Keratinocyte (primary cell): Measurements from ENCODE around the gene VPS13C. TPM values are rescaled to one million over a fixed set of nuclear protein-coding genes. Genes with fewer than 3 reads are reported as not detected.

Source experiments
- DNase-seq: peaks from one replicate; pipeline ENCODE4 v3.0.0-alpha.2; 2011; ENCODE audit warnings: low read depth, missing footprints, low spot score
- FAIRE-seq: peaks from 2 replicates; lab custom pipeline; 2011; peaks lifted over from hg19 to GRCh38; lab: Jason Lieb, UNC
- H2AFZ ChIP-seq: 2 replicates; pipeline ENCODE4 v1.6.0; 2012; ENCODE audit warnings: low read length, control low read depth, inconsistent platforms; ENCODE audit not compliant: control insufficient read depth
- H3K27ac ChIP-seq: 2 replicates; pipeline ENCODE4 v1.5.1; 2011; ENCODE audit warnings: low read length; ENCODE audit not compliant: control insufficient read depth, insufficient read depth
- H3K27me3 ChIP-seq: 3 replicates; pipeline ENCODE4 v1.6.0; 2011; ENCODE audit warnings: low read length; ENCODE audit not compliant: control insufficient read depth, insufficient read depth; ENCODE audit errors: extremely low read depth
- H3K36me3 ChIP-seq, 2 experiments: 2 replicates in 1 of 2; 3 replicates in 1 of 2; pipeline ENCODE4 v1.5.1; 2011; ENCODE audit warnings: low read length in 2 of 2, mild to moderate bottlenecking in 1 of 2; ENCODE audit not compliant: control insufficient read depth in 2 of 2, insufficient read depth in 2 of 2; ENCODE audit errors: extremely low read depth in 1 of 2
- H3K4me1 ChIP-seq: 3 replicates; pipeline ENCODE4 v1.5.1; 2011; ENCODE audit warnings: low read length; ENCODE audit not compliant: control insufficient read depth, insufficient read depth; ENCODE audit errors: extremely low read depth
- H3K4me2 ChIP-seq: 3 replicates; pipeline ENCODE4 v1.6.0; 2011; ENCODE audit warnings: low read depth, low read length; ENCODE audit not compliant: control insufficient read depth, insufficient read depth; ENCODE audit errors: extremely low read depth
- H3K4me3 ChIP-seq, 3 experiments: fragments of 200-600 bp in 1 of 3; sonication (generic) in 1 of 3; 2 replicates in 2 of 3; 3 replicates in 1 of 3; pipeline ENCODE4 v1.5.1; 2011 to 2016; ENCODE audit warnings: low read length in 3 of 3, mild to moderate bottlenecking in 3 of 3, control low read depth in 2 of 3, inconsistent platforms in 1 of 3, low read depth in 1 of 3, mixed read lengths in 1 of 3, mixed run types in 1 of 3, moderate library complexity in 1 of 3; ENCODE audit not compliant: control insufficient read depth in 2 of 3, insufficient read depth in 2 of 3; ENCODE audit errors: extremely low read depth in 1 of 3
- H3K79me2 ChIP-seq: 2 replicates; pipeline ENCODE4 v1.6.0; 2012; ENCODE audit warnings: low read length; ENCODE audit not compliant: control insufficient read depth, insufficient read depth
- H3K9ac ChIP-seq: 3 replicates; pipeline ENCODE4 v1.6.0; 2011; ENCODE audit warnings: low read length; ENCODE audit not compliant: control insufficient read depth, insufficient read depth; ENCODE audit errors: extremely low read depth
- H3K9me1 ChIP-seq: 3 replicates; pipeline ENCODE4 v1.6.0; 2011; ENCODE audit warnings: low read length; ENCODE audit not compliant: control insufficient read depth, insufficient read depth; ENCODE audit errors: extremely low read depth
- H3K9me3 ChIP-seq: 2 replicates; pipeline ENCODE4 v1.5.1; 2012; ENCODE audit warnings: low read depth, low read length; ENCODE audit not compliant: control insufficient read depth
- H4K20me1 ChIP-seq: 3 replicates; pipeline ENCODE4 v1.6.0; 2011; ENCODE audit warnings: low read length; ENCODE audit not compliant: control insufficient read depth, insufficient read depth; ENCODE audit errors: extremely low read depth
- CTCF ChIP-seq, 3 experiments: IDR thresholded peaks in 1 of 3; conservative IDR thresholded peaks in 1 of 3; optimal IDR thresholded peaks in 1 of 3; 2 replicates in 2 of 3; 3 replicates in 1 of 3; pipeline versions ENCODE3 to v1.5.1; 2011; ENCODE audit warnings: low read length in 3 of 3, mild to moderate bottlenecking in 3 of 3, moderate library complexity in 2 of 3, control low read depth in 1 of 3, inconsistent platforms in 1 of 3; ENCODE audit not compliant: insufficient read depth in 2 of 3; ENCODE audit errors: extremely low read depth in 1 of 3
- EZH2 ChIP-seq: IDR thresholded peaks from one replicate; pipeline ENCODE4 v1.6.1; 2012; ENCODE audit warnings: inconsistent platforms, mild to moderate bottlenecking, low read length, moderate library complexity
- dilution Hi-C: fragments of 300-500 bp; cut with MboI; formaldehyde crosslinking; loops from one replicate; pipeline ENCODE4 v1.7.0; 2020; ENCODE audit warnings: low sequenced_read_pairs; ENCODE audit not compliant: extremely low pct_ligation_motif_present
- polyA plus RNA-seq, 5 experiments: library from polyadenylated mRNA; depleted of rRNA in 3 of 5; stranded (reverse) in 3 of 5; stranded (forward) in 1 of 5; unstranded in 1 of 5; fragments of >200 nt; gene quantifications; 1 replicate in 1 of 5; 2 replicates in 3 of 5; 3 replicates in 1 of 5; pipeline versions ENCODE4 v1.2.1 to v1.2.3, GENCODE V29; 2011 to 2012; ENCODE audit warnings: missing spikeins in 2 of 5, low read depth in 1 of 5, low replicate concordance in 1 of 5

VPS13C gene
- polyA plus RNA-seq, 1 donor (not counting 4 experiments of a cell fraction or from before 2014, with no cell fraction given): 13.5 TPM

- Histone ChIP-seq H4K20me1 (no peaks in the 10 kb centered on the region), H3K4me1 (peaks cover 6% of the 10 kb centered on the region), H3K27ac (no peak overlapping the region), H3K4me3 (no peak overlapping the region), H3K79me2 (no peaks in the 10 kb centered on the region), H2AFZ (no peak overlapping the region), H3K4me2 (no peak overlapping the region), H3K9me3 (no peaks in the 10 kb centered on the region), H3K27me3 (no peaks in the 10 kb centered on the region), H3K36me3 (no peaks in the 10 kb centered on the region), H3K9ac (no peak overlapping the region), H3K9me1 (no peaks in the 10 kb centered on the region)
- dilution Hi-C loops: no loop called here
- TF ChIP-seq CTCF (optimal IDR thresholded peaks at IDR 0.05 in 1 of 3, IDR thresholded peaks at IDR 0.05 in 1 of 3, conservative IDR thresholded peaks at IDR 0.05 in 1 of 3; ENCODE audit: extremely low read depth in 1 of 3, insufficient read depth in 2 of 3, low read length in 3 of 3): no peak
- TF ChIP-seq EZH2: no peak
- DNase-seq: no peak
- no peak for FAIRE-seq
Measured at GRCh38 chr15:61893146-61893545, 167.1 kb downstream of the VPS13C start.

GRCh38 chr15:61892140-61892539 lies 168.1 kb downstream of the VPS13C start:
- no peaks in the 10 kb centered on the region for H3K9me1 ChIP-seq
- no peaks in the 10 kb centered on the region for H3K9me3 ChIP-seq
- H3K9ac ChIP-seq: no peak overlapping the region
- FAIRE-seq (no peak), DNase-seq (no peak)
- no peaks in the 10 kb centered on the region for H3K36me3 ChIP-seq
- H2AFZ ChIP-seq: no peak overlapping the region
- no peak overlapping the region for H3K4me2 ChIP-seq
- peaks cover 6% of the 10 kb centered on the region for H3K4me1 ChIP-seq
- dilution Hi-C loops: no loop called here
- H3K79me2 ChIP-seq: no peaks in the 10 kb centered on the region
- H3K4me3 ChIP-seq: no peak overlapping the region
- no peak overlapping the region for H3K27ac ChIP-seq
- TF ChIP-seq EZH2: no peak
- no peak for TF ChIP-seq CTCF (optimal IDR thresholded peaks at IDR 0.05 in 1 of 3, IDR thresholded peaks at IDR 0.05 in 1 of 3, conservative IDR thresholded peaks at IDR 0.05 in 1 of 3; ENCODE audit: extremely low read depth in 1 of 3, insufficient read depth in 2 of 3, low read length in 3 of 3)
- no peaks in the 10 kb centered on the region for H4K20me1 ChIP-seq
- H3K27me3 ChIP-seq: no peaks in the 10 kb centered on the region
